SK-N-SH (cell line): Measurements from ENCODE around the gene SPIRE1. TPM values are rescaled to one million over a fixed set of nuclear protein-coding genes. Genes with fewer than 3 reads are reported as not detected.

ENCODE experiments used
- CTCF ChIA-PET: fragments of 300-600, 350-600 bp; formaldehyde crosslinking; extraction: SDS; loops from one replicate; lab custom pipeline; 2021; lab: Yijun Ruan, JAX
- POLR2A ChIA-PET: fragments of 350-600 bp; sonication (Branson Sonifier 250); formaldehyde crosslinking; extraction: SDS; loops from one replicate; lab custom pipeline; 2020; ENCODE audit warnings: antibody characterized with exemption, inconsistent platforms; lab: Yijun Ruan, JAX
- DNase-seq: peaks from one replicate; pipeline ENCODE4 v3.0.0; 2012
- H2AFZ ChIP-seq: fragments of 200-600 bp; sonication (generic); 2 replicates; pipeline ENCODE4 v1.8.1; 2016; ENCODE audit warnings: antibody characterized with exemption, mild to moderate bottlenecking, low read depth
- H3F3A ChIP-seq: fragments of 200-600 bp; sonication (generic); replicated peaks from 2 replicates; pipeline ENCODE3; 2016; ENCODE audit warnings: antibody characterized with exemption, mild to moderate bottlenecking; ENCODE audit not compliant: insufficient read depth
- H3K27ac ChIP-seq, 2 experiments: fragments of 200-500 bp in 1 of 2; fragments of 200-600 bp in 1 of 2; sonication (Bioruptor generic) in 1 of 2; sonication (generic), shearing (Covaris generic) in 1 of 2; 2 replicates each; pipeline versions ENCODE4 v1.5.1 to v1.6.1; 2014 to 2016; ENCODE audit warnings: low read depth in 2 of 2, inconsistent platforms in 1 of 2, low read length in 1 of 2, mild to moderate bottlenecking in 1 of 2, mixed read lengths in 1 of 2
- H3K27me3 ChIP-seq: fragments of 200-600 bp; sonication (generic), shearing (Covaris generic); 2 replicates; pipeline ENCODE4 v1.6.1; 2016; ENCODE audit warnings: mixed run types; ENCODE audit not compliant: insufficient read depth
- H3K36me3 ChIP-seq, 2 experiments: fragments of 200-500 bp in 1 of 2; fragments of 200-600 bp in 1 of 2; sonication (Bioruptor generic) in 1 of 2; sonication (generic) in 1 of 2; replicated peaks in 1 of 2; 2 replicates each; pipeline versions ENCODE3 to v1.5.1; 2014 to 2016; ENCODE audit warnings: low read length in 1 of 2, mild to moderate bottlenecking in 1 of 2; ENCODE audit not compliant: insufficient read depth in 2 of 2, control insufficient read depth in 1 of 2
- H3K4me1 ChIP-seq, 2 experiments: fragments of 200-500 bp in 1 of 2; fragments of 200-600 bp in 1 of 2; sonication (Bioruptor generic) in 1 of 2; sonication (generic), shearing (Covaris generic) in 1 of 2; 2 replicates each; pipeline versions ENCODE4 v1.5.1 to v1.6.1; 2014 to 2016; ENCODE audit warnings: low read depth in 1 of 2, low read length in 1 of 2, mixed run types in 1 of 2; ENCODE audit not compliant: insufficient read depth in 2 of 2, control insufficient read depth in 1 of 2
- H3K4me2 ChIP-seq: fragments of 200-600 bp; sonication (generic), shearing (Covaris generic); 2 replicates; pipeline ENCODE4 v1.6.1; 2017; ENCODE audit warnings: mixed run types
- H3K4me3 ChIP-seq, 2 experiments: fragments of 200-500 bp in 1 of 2; fragments of 200-600 bp in 1 of 2; sonication (Bioruptor generic) in 1 of 2; sonication (generic), shearing (Covaris generic) in 1 of 2; 2 replicates each; pipeline versions ENCODE4 v1.5.1 to v1.8.1; 2014 to 2016; ENCODE audit warnings: low read depth in 2 of 2, inconsistent platforms in 1 of 2, low read length in 1 of 2, mild to moderate bottlenecking in 1 of 2, mixed read lengths in 1 of 2, moderate library complexity in 1 of 2
- H3K79me2 ChIP-seq: fragments of 200-600 bp; sonication (generic); 2 replicates; pipeline ENCODE4 v1.8.1; 2017; ENCODE audit warnings: mild to moderate bottlenecking; ENCODE audit not compliant: insufficient read depth
- H3K9ac ChIP-seq: fragments of 200-600 bp; sonication (generic); 2 replicates; pipeline ENCODE4 v1.6.1; 2017; ENCODE audit warnings: mixed run types
- H3K9me2 ChIP-seq: fragments of 200-600 bp; sonication (generic); 2 replicates; pipeline ENCODE4 v1.6.1; 2017; ENCODE audit warnings: mixed run types
- H3K9me3 ChIP-seq: fragments of 200-600 bp; sonication (generic); 2 replicates; pipeline ENCODE4 v1.6.1; 2017; ENCODE audit warnings: mixed run types, mild to moderate bottlenecking, moderate library complexity
- H4K20me1 ChIP-seq: fragments of 200-600 bp; sonication (generic); 2 replicates; pipeline ENCODE4 v1.6.1; 2017; ENCODE audit warnings: mild to moderate bottlenecking, mixed run types; ENCODE audit not compliant: insufficient read depth
- EP300 ChIP-seq, 2 experiments: IDR thresholded peaks; 2 replicates each; pipeline versions ENCODE4 v1.4.0 to v1.6.1; 2012; ENCODE audit warnings: borderline replicate concordance in 1 of 2, low read depth in 1 of 2, low read length in 1 of 2
- EZH2phosphoT487 ChIP-seq: fragments of 200-600 bp; sonication (generic); IDR thresholded peaks from 2 replicates; pipeline ENCODE4 v1.6.1; 2017; ENCODE audit warnings: low read depth, mixed run types, mild to moderate bottlenecking, antibody characterized with exemption, moderate library complexity, borderline replicate concordance
- FOXJ3 ChIP-seq: sonication (generic); formaldehyde crosslinking; IDR thresholded peaks from 2 replicates; pipeline ENCODE4 v1.5.1; 2020; ENCODE audit warnings: mild to moderate bottlenecking, missing genetic modification reagents
- GABPA ChIP-seq: IDR thresholded peaks from 2 replicates; pipeline ENCODE4 v1.4.0; 2012; ENCODE audit warnings: low read depth, mild to moderate bottlenecking
- JUND ChIP-seq: IDR thresholded peaks from 2 replicates; pipeline ENCODE4 v1.4.0; 2012
- NRF1 ChIP-seq: IDR thresholded peaks from 2 replicates; pipeline ENCODE4 v1.6.1; 2012; ENCODE audit warnings: low read depth, mild to moderate bottlenecking, low read length
- POLR2AphosphoS5 ChIP-seq: IDR thresholded peaks from 2 replicates; pipeline ENCODE4 v1.6.1; 2012; ENCODE audit warnings: low read depth, low read length
- RAD21 ChIP-seq: IDR thresholded peaks from 2 replicates; pipeline ENCODE4 v1.6.1; 2012; ENCODE audit warnings: mild to moderate bottlenecking, low read length
- RXRA ChIP-seq: IDR thresholded peaks from 2 replicates; pipeline ENCODE4 v1.4.0; 2012; ENCODE audit warnings: low read depth, mild to moderate bottlenecking, borderline replicate concordance
- SIN3A ChIP-seq: IDR thresholded peaks from 2 replicates; pipeline ENCODE4 v1.6.1; 2012; ENCODE audit warnings: low read depth, mild to moderate bottlenecking, low read length, moderate library complexity, borderline replicate concordance
- SMC3 ChIP-seq: IDR thresholded peaks from 2 replicates; pipeline ENCODE4 v1.6.1; 2012; ENCODE audit warnings: low read depth, low read length, improper control_type of control experiment
- WGBS: methylation state at CpG from one replicate; pipeline ENCODE4 v1.1.6; 2017; ENCODE audit warnings: low lambda C conversion rate; 5-methylcytosine and 5-hydroxymethylcytosine counted together
- polyA plus RNA-seq, 3 experiments: library from polyadenylated mRNA; depleted of rRNA; stranded (reverse); fragments of >200 nt; gene quantifications; 2 replicates each; pipeline ENCODE4 v1.2.3, GENCODE V29; 2012
- TF ChIP-seq, protein P1 (sequence below): fragments of 150-350 bp; IDR thresholded peaks from 2 replicates; pipeline ENCODE4 v1.6.1; 2016; ENCODE audit warnings: mild to moderate bottlenecking, low read depth, low read length
- TF ChIP-seq, protein P2 (sequence below): IDR thresholded peaks from 2 replicates; pipeline ENCODE4 v1.6.1; 2012; ENCODE audit warnings: mild to moderate bottlenecking, low read depth, low read length, moderate library complexity
- TF ChIP-seq, protein P3 (sequence below): IDR thresholded peaks from 2 replicates; pipeline ENCODE4 v1.4.0; 2012; ENCODE audit warnings: low read depth
- TF ChIP-seq, protein P4 (sequence below): fragments of 200-600 bp; sonication (generic); IDR thresholded peaks from 2 replicates; pipeline ENCODE4 v1.6.1; 2017; ENCODE audit warnings: antibody characterized with exemption, mild to moderate bottlenecking, moderate library complexity
- TF ChIP-seq, protein P5 (sequence below): IDR thresholded peaks from 2 replicates; pipeline ENCODE4; 2012
- TF ChIP-seq, protein P6 (sequence below): IDR thresholded peaks from 2 replicates; pipeline ENCODE4 v1.4.0; 2012; ENCODE audit warnings: low read depth, borderline replicate concordance

The SPIRE1 gene
- polyA plus RNA-seq, 1 of the 3 experiments (the other 2 are of a cell fraction), result 6.7 TPM

DNA sequence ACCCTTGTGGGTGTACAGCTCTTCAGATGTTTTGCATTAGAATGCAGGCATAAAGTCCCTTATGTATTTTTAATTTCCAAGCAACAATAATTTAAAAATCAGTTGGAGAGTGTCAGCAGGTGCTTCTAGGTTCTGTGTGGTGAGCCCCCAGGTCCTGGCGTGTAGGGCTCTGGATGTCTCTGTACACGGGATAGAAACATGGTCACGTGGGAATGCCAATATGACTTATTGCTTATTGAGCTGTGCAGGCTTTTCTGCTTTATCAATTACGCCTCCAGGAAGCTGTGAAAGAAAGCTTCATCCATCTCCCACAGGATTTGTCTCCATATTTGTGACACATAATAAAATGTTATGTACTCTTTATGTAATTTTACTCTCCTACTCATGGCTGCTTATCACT, 212.4 kb downstream of the SPIRE1 start:
- ChIA-PET POLR2A (no interaction called here), CTCF (interaction anchor here (1.0 kb wide), 1 partner anchor 489 kb away, joined by 3 read pairs; no protein-coding TSS in a partner anchor)
- no peak overlapping the region for H3K4me2 ChIP-seq
- H3K27ac ChIP-seq, result no peak overlapping the region
- no peaks in the 10 kb centered on the region for H4K20me1 ChIP-seq
- 94% methylated on average over 4 of the region's 4 CpGs for WGBS
- no peaks in the 10 kb centered on the region for H3K9me2 ChIP-seq
- peaks cover 33 to 51% of the 10 kb centered on the region in 2 experiments for H3K36me3 ChIP-seq
- H2AFZ ChIP-seq, result no peak overlapping the region
- H3K9me3 ChIP-seq, result peaks cover 10% of the 10 kb centered on the region; the same call in 1 of the 2 replicates
- H3F3A ChIP-seq, result no peaks in the 10 kb centered on the region
- DNase-seq, result no peak
- peaks cover 0 to 9% of the 10 kb centered on the region in 2 experiments; a peak in 1 of 4 replicates for H3K4me1 ChIP-seq
- TF ChIP-seq GABPA (no peak), RXRA (no peak), SIN3A (no peak), EP300 (IDR thresholded peaks at IDR 0.05; ENCODE audit: borderline replicate concordance in 1 of 2, low read depth in 1 of 2, low read length in 1 of 2) (no peak), JUND (no peak), NRF1 (no peak), POLR2AphosphoS5 (no peak), FOXJ3 (CRISPR knock-in tag) (no peak), SMC3 (no peak), EZH2phosphoT487 (no peak), RAD21 (no peak)
- TF ChIP-seq, protein P1, sequence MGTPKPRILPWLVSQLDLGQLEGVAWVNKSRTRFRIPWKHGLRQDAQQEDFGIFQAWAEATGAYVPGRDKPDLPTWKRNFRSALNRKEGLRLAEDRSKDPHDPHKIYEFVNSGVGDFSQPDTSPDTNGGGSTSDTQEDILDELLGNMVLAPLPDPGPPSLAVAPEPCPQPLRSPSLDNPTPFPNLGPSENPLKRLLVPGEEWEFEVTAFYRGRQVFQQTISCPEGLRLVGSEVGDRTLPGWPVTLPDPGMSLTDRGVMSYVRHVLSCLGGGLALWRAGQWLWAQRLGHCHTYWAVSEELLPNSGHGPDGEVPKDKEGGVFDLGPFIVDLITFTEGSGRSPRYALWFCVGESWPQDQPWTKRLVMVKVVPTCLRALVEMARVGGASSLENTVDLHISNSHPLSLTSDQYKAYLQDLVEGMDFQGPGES, result no peak
- TF ChIP-seq, protein P2, sequence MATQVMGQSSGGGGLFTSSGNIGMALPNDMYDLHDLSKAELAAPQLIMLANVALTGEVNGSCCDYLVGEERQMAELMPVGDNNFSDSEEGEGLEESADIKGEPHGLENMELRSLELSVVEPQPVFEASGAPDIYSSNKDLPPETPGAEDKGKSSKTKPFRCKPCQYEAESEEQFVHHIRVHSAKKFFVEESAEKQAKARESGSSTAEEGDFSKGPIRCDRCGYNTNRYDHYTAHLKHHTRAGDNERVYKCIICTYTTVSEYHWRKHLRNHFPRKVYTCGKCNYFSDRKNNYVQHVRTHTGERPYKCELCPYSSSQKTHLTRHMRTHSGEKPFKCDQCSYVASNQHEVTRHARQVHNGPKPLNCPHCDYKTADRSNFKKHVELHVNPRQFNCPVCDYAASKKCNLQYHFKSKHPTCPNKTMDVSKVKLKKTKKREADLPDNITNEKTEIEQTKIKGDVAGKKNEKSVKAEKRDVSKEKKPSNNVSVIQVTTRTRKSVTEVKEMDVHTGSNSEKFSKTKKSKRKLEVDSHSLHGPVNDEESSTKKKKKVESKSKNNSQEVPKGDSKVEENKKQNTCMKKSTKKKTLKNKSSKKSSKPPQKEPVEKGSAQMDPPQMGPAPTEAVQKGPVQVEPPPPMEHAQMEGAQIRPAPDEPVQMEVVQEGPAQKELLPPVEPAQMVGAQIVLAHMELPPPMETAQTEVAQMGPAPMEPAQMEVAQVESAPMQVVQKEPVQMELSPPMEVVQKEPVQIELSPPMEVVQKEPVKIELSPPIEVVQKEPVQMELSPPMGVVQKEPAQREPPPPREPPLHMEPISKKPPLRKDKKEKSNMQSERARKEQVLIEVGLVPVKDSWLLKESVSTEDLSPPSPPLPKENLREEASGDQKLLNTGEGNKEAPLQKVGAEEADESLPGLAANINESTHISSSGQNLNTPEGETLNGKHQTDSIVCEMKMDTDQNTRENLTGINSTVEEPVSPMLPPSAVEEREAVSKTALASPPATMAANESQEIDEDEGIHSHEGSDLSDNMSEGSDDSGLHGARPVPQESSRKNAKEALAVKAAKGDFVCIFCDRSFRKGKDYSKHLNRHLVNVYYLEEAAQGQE, result no peak
- TF ChIP-seq, protein P3, sequence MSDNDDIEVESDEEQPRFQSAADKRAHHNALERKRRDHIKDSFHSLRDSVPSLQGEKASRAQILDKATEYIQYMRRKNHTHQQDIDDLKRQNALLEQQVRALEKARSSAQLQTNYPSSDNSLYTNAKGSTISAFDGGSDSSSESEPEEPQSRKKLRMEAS, result no peak
- TF ChIP-seq, protein P4, sequence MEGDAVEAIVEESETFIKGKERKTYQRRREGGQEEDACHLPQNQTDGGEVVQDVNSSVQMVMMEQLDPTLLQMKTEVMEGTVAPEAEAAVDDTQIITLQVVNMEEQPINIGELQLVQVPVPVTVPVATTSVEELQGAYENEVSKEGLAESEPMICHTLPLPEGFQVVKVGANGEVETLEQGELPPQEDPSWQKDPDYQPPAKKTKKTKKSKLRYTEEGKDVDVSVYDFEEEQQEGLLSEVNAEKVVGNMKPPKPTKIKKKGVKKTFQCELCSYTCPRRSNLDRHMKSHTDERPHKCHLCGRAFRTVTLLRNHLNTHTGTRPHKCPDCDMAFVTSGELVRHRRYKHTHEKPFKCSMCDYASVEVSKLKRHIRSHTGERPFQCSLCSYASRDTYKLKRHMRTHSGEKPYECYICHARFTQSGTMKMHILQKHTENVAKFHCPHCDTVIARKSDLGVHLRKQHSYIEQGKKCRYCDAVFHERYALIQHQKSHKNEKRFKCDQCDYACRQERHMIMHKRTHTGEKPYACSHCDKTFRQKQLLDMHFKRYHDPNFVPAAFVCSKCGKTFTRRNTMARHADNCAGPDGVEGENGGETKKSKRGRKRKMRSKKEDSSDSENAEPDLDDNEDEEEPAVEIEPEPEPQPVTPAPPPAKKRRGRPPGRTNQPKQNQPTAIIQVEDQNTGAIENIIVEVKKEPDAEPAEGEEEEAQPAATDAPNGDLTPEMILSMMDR, result no peak
- TF ChIP-seq, protein P5, sequence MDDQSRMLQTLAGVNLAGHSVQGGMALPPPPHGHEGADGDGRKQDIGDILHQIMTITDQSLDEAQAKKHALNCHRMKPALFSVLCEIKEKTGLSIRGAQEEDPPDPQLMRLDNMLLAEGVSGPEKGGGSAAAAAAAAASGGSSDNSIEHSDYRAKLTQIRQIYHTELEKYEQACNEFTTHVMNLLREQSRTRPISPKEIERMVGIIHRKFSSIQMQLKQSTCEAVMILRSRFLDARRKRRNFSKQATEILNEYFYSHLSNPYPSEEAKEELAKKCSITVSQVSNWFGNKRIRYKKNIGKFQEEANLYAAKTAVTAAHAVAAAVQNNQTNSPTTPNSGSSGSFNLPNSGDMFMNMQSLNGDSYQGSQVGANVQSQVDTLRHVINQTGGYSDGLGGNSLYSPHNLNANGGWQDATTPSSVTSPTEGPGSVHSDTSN, result no peak
- TF ChIP-seq, protein P6, sequence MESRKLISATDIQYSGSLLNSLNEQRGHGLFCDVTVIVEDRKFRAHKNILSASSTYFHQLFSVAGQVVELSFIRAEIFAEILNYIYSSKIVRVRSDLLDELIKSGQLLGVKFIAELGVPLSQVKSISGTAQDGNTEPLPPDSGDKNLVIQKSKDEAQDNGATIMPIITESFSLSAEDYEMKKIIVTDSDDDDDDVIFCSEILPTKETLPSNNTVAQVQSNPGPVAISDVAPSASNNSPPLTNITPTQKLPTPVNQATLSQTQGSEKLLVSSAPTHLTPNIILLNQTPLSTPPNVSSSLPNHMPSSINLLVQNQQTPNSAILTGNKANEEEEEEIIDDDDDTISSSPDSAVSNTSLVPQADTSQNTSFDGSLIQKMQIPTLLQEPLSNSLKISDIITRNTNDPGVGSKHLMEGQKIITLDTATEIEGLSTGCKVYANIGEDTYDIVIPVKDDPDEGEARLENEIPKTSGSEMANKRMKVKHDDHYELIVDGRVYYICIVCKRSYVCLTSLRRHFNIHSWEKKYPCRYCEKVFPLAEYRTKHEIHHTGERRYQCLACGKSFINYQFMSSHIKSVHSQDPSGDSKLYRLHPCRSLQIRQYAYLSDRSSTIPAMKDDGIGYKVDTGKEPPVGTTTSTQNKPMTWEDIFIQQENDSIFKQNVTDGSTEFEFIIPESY, result no peak
- H3K4me3 ChIP-seq, result no peak overlapping the region
- no peaks in the 10 kb centered on the region for H3K79me2 ChIP-seq
- no peaks in the 10 kb centered on the region for H3K27me3 ChIP-seq
- no peak overlapping the region for H3K9ac ChIP-seq
